GM13977 (cell line): Measurements from ENCODE around the gene SLIT3.

Source experiments
- DNase-seq: peaks from one replicate; pipeline ENCODE4 v3.0.0; 2012; ENCODE audit warnings: low spot score
- CTCF ChIP-seq: IDR thresholded peaks from 2 replicates; pipeline ENCODE4 v1.5.1; 2012; ENCODE audit warnings: mild to moderate bottlenecking, control low read depth; ENCODE audit not compliant: insufficient read depth; ENCODE audit errors: extremely low read depth, missing control alignments
- in situ Hi-C: fragments of 300-500 bp; cut with MboI; formaldehyde crosslinking; loops from one replicate; pipeline ENCODE4 v1.12.0; 2022; ENCODE audit warnings: low sequenced_read_pairs, low pct_unique_long_range_greater_than_20kb, mixed read lengths, inconsistent platforms; ENCODE audit not compliant: unreplicated experiment

The SLIT3 gene

GRCh38 chr5:169287529-169287928 lies 13.4 kb downstream of the SLIT3 start:
- no peak for TF ChIP-seq CTCF
- in situ Hi-C loops, result loop anchor here (25.0 kb wide), 1 partner anchor 300 kb away; no protein-coding TSS in a partner anchor
- DNase-seq, result no peak

GRCh38 chr5:169286572-169287300 lies 14.2 kb downstream of the SLIT3 start:
- no peak for DNase-seq
- no peak for TF ChIP-seq CTCF
- in situ Hi-C loops, result loop anchor here (25.0 kb wide), 1 partner anchor 299 kb away; no protein-coding TSS in a partner anchor

GRCh38 chr5:169283887-169284286 lies 17.1 kb downstream of the SLIT3 start:
- no peak for TF ChIP-seq CTCF
- in situ Hi-C loops, result loop anchor here (25.0 kb wide), 1 partner anchor 297 kb away; no protein-coding TSS in a partner anchor
- no peak for DNase-seq

GRCh38 chr5:169281625-169282024 lies 19.3 kb downstream of the SLIT3 start:
- no peak for TF ChIP-seq CTCF
- in situ Hi-C loops, result loop anchor here (25.0 kb wide), 1 partner anchor 294 kb away; no protein-coding TSS in a partner anchor
- DNase-seq, result no peak

GRCh38 chr5:169280696-169281095 lies 20.2 kb downstream of the SLIT3 start:
- no peak for TF ChIP-seq CTCF
- in situ Hi-C loops, result loop anchor here (25.0 kb wide), 1 partner anchor 293 kb away; no protein-coding TSS in a partner anchor
- no peak for DNase-seq

- no peak for TF ChIP-seq CTCF
- DNase-seq, result no peak
- in situ Hi-C loops, result loop anchor here (25.0 kb wide), 1 partner anchor 293 kb away; no protein-coding TSS in a partner anchor
Observed at GRCh38 chr5:169280286-169280685, 20.7 kb downstream of the SLIT3 start.
